ENCODE results near the gene MBTD1. TPM values are rescaled to one million over a fixed set of nuclear protein-coding genes. Genes with fewer than 3 reads are reported as not detected.
"Not testable (repeated sequence)": the region's sequence is repeated elsewhere in the genome, so short reads cannot be mapped to it uniquely, and the experiment has no call there.

The MBTD1 gene
- polyA plus RNA-seq, 2 of the 4 experiments (the other 2 are of a cell fraction): 8.1 to 13.4 TPM

DNA sequence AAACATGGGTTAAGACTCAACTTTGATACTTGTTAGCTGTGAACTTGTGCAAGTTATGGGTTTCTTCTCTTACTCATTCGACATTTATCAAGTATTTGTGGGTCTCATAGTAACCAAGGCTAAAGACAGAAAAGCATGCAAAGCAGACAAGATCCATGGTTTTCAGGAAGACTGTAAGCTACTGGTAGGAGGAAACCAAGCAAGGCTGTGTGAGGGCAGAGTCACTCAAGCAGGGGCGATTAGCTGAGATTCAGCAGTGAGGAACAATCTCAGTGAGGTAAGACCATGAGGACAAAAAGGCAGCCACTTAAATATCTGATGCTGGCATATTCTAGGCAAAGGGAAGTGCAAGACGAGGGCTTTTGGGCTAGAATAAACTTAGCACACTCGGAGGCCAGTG is 29.5 kb downstream of the MBTD1 start:
- Histone ChIP-seq H3K4me3 (no peak overlapping the region), H3K4me2 (no peak overlapping the region), H3K9me3 (no peaks in the 10 kb centered on the region), H3K27ac (no peak overlapping the region), H3K4me1 (0 out of 3 replicates have a peak, but pooled peaks cover 3% of the 10 kb centered on the region)
- ChIA-PET CTCF (interaction anchor here (1.1 kb wide), 1 partner anchor 60 kb away, joined by 3 read pairs; no protein-coding TSS in a partner anchor), POLR2A (no interaction called here)
- DNase-seq (ENCODE audit: low read depth in 1 of 2, low spot score in 1 of 2) (no peak), ATAC-seq (peak; percentile 39 to 42; a peak in 5 of 6 replicates), FAIRE-seq (no peak)
- WGBS (ENCODE audit: missing lambda C conversion rate): 84% methylated on average over 4 of the region's 4 CpGs
- no peak for TF ChIP-seq CHD2 (IDR thresholded peaks at IDR 0.05; ENCODE audit: low read length, partially characterized antibody)
- TF ChIP-seq EHF (CRISPR knock-in tag; IDR thresholded peaks at IDR 0.05): no peak
- no peak for TF ChIP-seq FOSL2 (IDR thresholded peaks at IDR 0.05)
- no peak for TF ChIP-seq FOSL2 (CRISPR knock-in tag; IDR thresholded peaks at IDR 0.05)
- TF ChIP-seq ZSCAN20 (CRISPR knock-in tag; IDR thresholded peaks at IDR 0.05): no peak
- TF ChIP-seq, protein P1, sequence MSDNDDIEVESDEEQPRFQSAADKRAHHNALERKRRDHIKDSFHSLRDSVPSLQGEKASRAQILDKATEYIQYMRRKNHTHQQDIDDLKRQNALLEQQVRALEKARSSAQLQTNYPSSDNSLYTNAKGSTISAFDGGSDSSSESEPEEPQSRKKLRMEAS (IDR thresholded peaks at IDR 0.05): no peak

GRCh38 chr17:51229889-51230288 is 30.0 kb downstream of the MBTD1 start:
- 97% methylated on average over 3 of the region's 3 CpGs for WGBS (ENCODE audit: missing lambda C conversion rate)
- ATAC-seq (no peak), DNase-seq (ENCODE audit: low read depth in 1 of 2, low spot score in 1 of 2) (no peak), FAIRE-seq (no peak)
- ChIA-PET POLR2A (no interaction called here), CTCF (interaction anchor here (0.7 to 1.1 kb wide), 2 partner anchors 20 to 60 kb away, joined by 3 read pairs; no protein-coding TSS in a partner anchor)
- Histone ChIP-seq H3K4me3 (no peak overlapping the region), H3K4me2 (no peak overlapping the region), H3K27ac (no peak overlapping the region), H3K4me1 (0 out of 3 replicates have a peak, but pooled peaks cover 3% of the 10 kb centered on the region), H3K9me3 (no peaks in the 10 kb centered on the region)
- TF ChIP-seq BHLHE40 (IDR thresholded peaks at IDR 0.05; ENCODE audit: low read depth, low read length) (no peak), MAFK (IDR thresholded peaks at IDR 0.05; ENCODE audit: partially characterized antibody) (peak; percentile 72)

- no peak for FAIRE-seq
- POLR2A ChIA-PET: no interaction called here
- CTCF ChIA-PET: no interaction called here
Measured at GRCh38 chr17:51228161-51228560, 31.7 kb downstream of the MBTD1 start.

GRCh38 chr17:51225523-51225922 is 34.3 kb downstream of the MBTD1 start:
- H3K4me2 ChIP-seq; FAIRE-seq; CTCF ChIA-PET; H3K27ac ChIP-seq; DNase-seq (ENCODE audit: low read depth in 1 of 2, low spot score in 1 of 2); H3K9me3 ChIP-seq; H3K4me1 ChIP-seq; ATAC-seq; POLR2A ChIA-PET; H3K4me3 ChIP-seq: not testable (repeated sequence)
- 97% methylated on average over 7 of the region's 7 CpGs for WGBS (ENCODE audit: missing lambda C conversion rate)

More at GRCh38 chr17:51228161-51228560, 31.7 kb downstream of the MBTD1 start:
- 76% methylated on average over 4 of the region's 4 CpGs for WGBS (ENCODE audit: missing lambda C conversion rate)
- Histone ChIP-seq H3K27ac (no peak overlapping the region), H3K4me2 (no peak overlapping the region), H3K4me1 (0 out of 3 replicates have a peak, but pooled peaks cover 3% of the 10 kb centered on the region), H3K4me3 (no peak overlapping the region), H3K9me3 (no peaks in the 10 kb centered on the region)
- ATAC-seq: no peak
- no peak for TF ChIP-seq MYC (IDR thresholded peaks at IDR 0.05; ENCODE audit: borderline replicate concordance, low read length)
- TF ChIP-seq HDAC2 (IDR thresholded peaks at IDR 0.05): no peak
- no peak for TF ChIP-seq CBX2 (IDR thresholded peaks at IDR 0.05; ENCODE audit: borderline replicate concordance, low read depth)
- TF ChIP-seq HOXB5 (CRISPR knock-in tag; IDR thresholded peaks at IDR 0.05): no peak
- no peak for TF ChIP-seq JUN (IDR thresholded peaks at IDR 0.05)
- no peak for DNase-seq (ENCODE audit: low read depth in 1 of 2, low spot score in 1 of 2)

GRCh38 chr17:51224402-51225262 is 35.2 kb downstream of the MBTD1 start:
- Histone ChIP-seq H3K4me2 (no peak overlapping the region), H3K4me3 (no peak overlapping the region), H3K9me3 (no peaks in the 10 kb centered on the region), H3K27ac (no peak overlapping the region), H3K4me1 (0 out of 3 replicates have a peak, but pooled peaks cover 3% of the 10 kb centered on the region)
- CTCF ChIA-PET: interaction anchor here (1.8 kb wide), 1 partner anchor 16 kb away, joined by 4 read pairs; no protein-coding TSS in a partner anchor
- POLR2A ChIA-PET: no interaction called here
- FAIRE-seq (peak; percentile 13), DNase-seq (ENCODE audit: low read depth in 1 of 2, low spot score in 1 of 2) (no peak), ATAC-seq (no peak)
- TF ChIP-seq ZNF302 (CRISPR knock-in tag; IDR thresholded peaks at IDR 0.05): no peak
- no peak for TF ChIP-seq CHD2 (IDR thresholded peaks at IDR 0.05; ENCODE audit: low read length, partially characterized antibody)
- TF ChIP-seq POLR2A (IDR thresholded peaks at IDR 0.05; ENCODE audit: low read length): no peak
- TF ChIP-seq USF2 (IDR thresholded peaks at IDR 0.05): no peak
- TF ChIP-seq CBX2 (IDR thresholded peaks at IDR 0.05; ENCODE audit: borderline replicate concordance, low read depth): no peak
- TF ChIP-seq PBX3 (IDR thresholded peaks at IDR 0.05): no peak
- no peak for TF ChIP-seq HOXB13 (CRISPR knock-in tag; IDR thresholded peaks at IDR 0.05; ENCODE audit: low read depth)
- no peak for TF ChIP-seq ZSCAN20 (CRISPR knock-in tag; IDR thresholded peaks at IDR 0.05)
- WGBS (ENCODE audit: missing lambda C conversion rate): 64% methylated on average over 10 of the region's 10 CpGs
